Retinal pigment epithelial cell (primary cell): ENCODE data around the gene MAPKBP1.

Experiments used
- DNase-seq: peaks from one replicate; pipeline ENCODE4 v3.0.0-alpha.2; 2010; ENCODE audit warnings: low read depth
- H3K4me3 ChIP-seq: 2 replicates; pipeline ENCODE4 v1.5.1; 2011; ENCODE audit warnings: mild to moderate bottlenecking, low read length, control low read depth, moderate library complexity
- CTCF ChIP-seq: conservative IDR thresholded peaks from 2 replicates; pipeline ENCODE4 v1.5.1; 2011; ENCODE audit warnings: low read depth, low read length, control low read depth, inconsistent platforms

The MAPKBP1 gene

GRCh38 chr15:41868321-41868720 is 94.0 kb downstream of the MAPKBP1 start:
- no peak for TF ChIP-seq CTCF

GRCh38 chr15:41869770-41870688 is 95.7 kb downstream of the MAPKBP1 start:
- H3K4me3 ChIP-seq: no peak overlapping the region
- no peak for DNase-seq
- no peak for TF ChIP-seq CTCF

More at GRCh38 chr15:41868321-41868720, 94.0 kb downstream of the MAPKBP1 start:
- DNase-seq: no peak
- no peak overlapping the region for H3K4me3 ChIP-seq

- H3K4me3 ChIP-seq: no peak overlapping the region
- no peak for TF ChIP-seq CTCF
- peak; percentile 5 for DNase-seq
Observed at GRCh38 chr15:41870689-41871081, 96.4 kb downstream of the MAPKBP1 start.

- no peak overlapping the region for H3K4me3 ChIP-seq
- DNase-seq: no peak
- TF ChIP-seq CTCF: no peak
Observed at GRCh38 chr15:41871175-41871905, 97.1 kb downstream of the MAPKBP1 start.

- H3K4me3 ChIP-seq: no peak overlapping the region
- no peak for TF ChIP-seq CTCF
- no peak for DNase-seq
Observed at GRCh38 chr15:41872166-41872747, 98.0 kb downstream of the MAPKBP1 start.

- DNase-seq: no peak
- no peak for TF ChIP-seq CTCF
- no peak overlapping the region for H3K4me3 ChIP-seq
Observed at GRCh38 chr15:41873711-41874110, 99.4 kb downstream of the MAPKBP1 start.
